GM18511 (cell line): ENCODE measurements around the gene PEPD.

ENCODE experiments used
- ATAC-seq: cut with Tn5 transposase; IDR thresholded peaks from one replicate; pipeline ENCODE4 v1.9.1; 2021; ENCODE audit warnings: mild to moderate bottlenecking, moderate library complexity; ENCODE audit not compliant: unreplicated experiment

The PEPD gene

GRCh38 chr19:33461256-33462111 lies 60.1 kb downstream of the PEPD start:
- ATAC-seq = no peak

GRCh38 chr19:33460221-33460908 lies 61.2 kb downstream of the PEPD start:
- ATAC-seq = no peak

GRCh38 chr19:33459222-33460090 lies 62.1 kb downstream of the PEPD start:
- no peak for ATAC-seq

GRCh38 chr19:33458807-33459206 lies 62.8 kb downstream of the PEPD start:
- ATAC-seq = no peak

- no peak for ATAC-seq
These were observed 63.4 kb downstream of the PEPD start for GRCh38 chr19:33458171-33458633.

GRCh38 chr19:33456845-33457220 lies 64.8 kb downstream of the PEPD start:
- ATAC-seq = no peak

- ATAC-seq = no peak
These were observed 65.3 kb downstream of the PEPD start for GRCh38 chr19:33456076-33456844.

GRCh38 chr19:33453265-33453664 lies 68.3 kb downstream of the PEPD start:
- no peak for ATAC-seq

GRCh38 chr19:33450689-33451088 lies 70.9 kb downstream of the PEPD start:
- ATAC-seq = no peak

- no peak for ATAC-seq
These were observed 71.8 kb downstream of the PEPD start for GRCh38 chr19:33449799-33450198.

GRCh38 chr19:33448159-33448516 lies 73.5 kb downstream of the PEPD start:
- ATAC-seq = no peak

- ATAC-seq = no peak
These were observed 74.0 kb downstream of the PEPD start for GRCh38 chr19:33447336-33448158.

- ATAC-seq = no peak
These were observed 75.0 kb downstream of the PEPD start for GRCh38 chr19:33446330-33447293.

GRCh38 chr19:33445442-33446329 lies 75.9 kb downstream of the PEPD start:
- no peak for ATAC-seq

- ATAC-seq = no peak
These were observed 76.8 kb downstream of the PEPD start for GRCh38 chr19:33444562-33445441.
